Stimulated activated CD8-positive, alpha-beta memory T cell treated with anti-CD3 and anti-CD28 coated beads, Interleukin-4, amount 100 ng/mL, for 1 hour (primary cell): ENCODE results near the gene NEMF.
"Not testable (repeated sequence)": the region's sequence is repeated elsewhere in the genome, so short reads cannot be mapped to it uniquely, and the experiment has no call there.

ENCODE experiments used
- DNase-seq, 2 donors: peaks; one replicate each; pipeline ENCODE4 v3.0.0-alpha.2; 2020; ENCODE audit warnings: low read depth in 2 of 2, low spot score in 1 of 2

NEMF gene

GRCh38 chr14:49761839-49762551 is 90.6 kb downstream of the NEMF start:
- DNase-seq, result no peak

GRCh38 chr14:49755378-49755777 is 97.2 kb downstream of the NEMF start:
- no peak for DNase-seq

- DNase-seq, result no peak
Measured at GRCh38 chr14:49754570-49755097, 98.0 kb downstream of the NEMF start.

- not testable (repeated sequence) for DNase-seq
Measured at GRCh38 chr14:49746476-49746875, 106.1 kb downstream of the NEMF start.

- no peak for DNase-seq
Measured at GRCh38 chr14:49745191-49745590, 107.4 kb downstream of the NEMF start.

GRCh38 chr14:49735669-49736068 is 116.9 kb downstream of the NEMF start:
- DNase-seq, result not testable (repeated sequence)

- no peak for DNase-seq
Measured at GRCh38 chr14:49733836-49734235, 118.8 kb downstream of the NEMF start.

GRCh38 chr14:49732896-49733295 is 119.7 kb downstream of the NEMF start:
- DNase-seq, result no peak
